Measurements from ENCODE around the gene DNAJB5.

The DNAJB5 gene

DNA sequence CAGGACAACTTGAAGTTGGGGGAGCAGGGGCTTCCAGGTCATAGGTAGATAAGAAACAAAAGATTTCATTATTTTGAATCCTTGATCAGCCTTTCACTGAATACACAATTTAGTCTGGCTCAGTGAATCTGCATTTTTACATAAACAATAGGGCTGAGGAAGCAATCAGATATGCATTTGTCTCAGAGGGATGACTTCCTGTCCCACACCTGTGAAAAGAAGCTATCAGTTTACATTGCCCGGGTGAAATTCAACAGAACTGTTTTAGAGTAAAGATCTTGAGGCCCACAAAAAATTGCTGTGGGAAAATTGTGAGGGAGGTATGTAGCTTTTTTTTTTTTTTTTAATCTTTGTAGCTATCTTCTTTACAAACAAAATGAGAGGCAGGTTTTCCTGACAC is 38.3 kb downstream of the DNAJB5 start:
- no peak overlapping the region for H3K9ac ChIP-seq (ENCODE audit: insufficient read length)
- H3K9me3 ChIP-seq (ENCODE audit: low read depth, low read length): no peaks in the 10 kb centered on the region
- no peak overlapping the region for H3K27ac ChIP-seq
- no peaks in the 10 kb centered on the region; the same call in 1 of the 2 replicates for H3K36me3 ChIP-seq (ENCODE audit: insufficient read depth, low read length)
- TF ChIP-seq EZH2 (IDR thresholded peaks at IDR 0.05) (no peak), POLR2AphosphoS5 (IDR thresholded peaks at IDR 0.05; ENCODE audit: borderline replicate concordance, low read depth, low read length) (no peak), FOXP2 (optimal IDR thresholded peaks at IDR 0.05; ENCODE audit: control extremely low read depth, extremely low read length, insufficient read depth) (no peak)
- no peak for DNase-seq (ENCODE audit: low read depth, low spot score)
- no peak overlapping the region for H3K4me3 ChIP-seq

DNA sequence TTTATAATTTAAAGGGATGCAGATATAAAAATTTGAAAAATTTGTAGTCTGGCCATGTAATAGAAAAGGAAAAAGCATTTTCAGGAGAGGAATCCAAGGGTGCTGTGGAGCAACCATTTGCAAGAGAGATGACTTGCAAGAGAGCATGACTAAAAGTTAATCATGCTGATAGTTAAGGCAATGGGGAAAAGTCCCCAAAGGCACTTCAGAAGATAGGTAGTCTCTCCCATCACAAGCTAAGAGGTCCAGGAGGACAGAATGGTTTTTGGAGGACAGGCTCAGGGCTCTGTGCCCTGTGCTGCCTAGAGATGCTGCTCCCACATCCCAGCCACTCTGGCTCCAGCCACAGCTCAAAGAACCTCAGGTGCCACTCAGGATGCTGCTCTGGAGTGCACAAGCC is 38.8 kb downstream of the DNAJB5 start:
- no peak for DNase-seq (ENCODE audit: low read depth, low spot score)
- Histone ChIP-seq H3K27ac (no peak overlapping the region), H3K9me3 (ENCODE audit: low read depth, low read length) (no peaks in the 10 kb centered on the region), H3K36me3 (ENCODE audit: insufficient read depth, low read length) (peaks cover 2% of the 10 kb centered on the region; the same call in 1 of the 2 replicates), H3K4me3 (no peak overlapping the region), H3K9ac (ENCODE audit: insufficient read length) (no peak overlapping the region)
- TF ChIP-seq POLR2AphosphoS5 (IDR thresholded peaks at IDR 0.05; ENCODE audit: borderline replicate concordance, low read depth, low read length): no peak
- TF ChIP-seq EZH2 (IDR thresholded peaks at IDR 0.05): no peak
- TF ChIP-seq FOXP2 (optimal IDR thresholded peaks at IDR 0.05; ENCODE audit: control extremely low read depth, extremely low read length, insufficient read depth): no peak

- TF ChIP-seq FOXP2 (optimal IDR thresholded peaks at IDR 0.05; ENCODE audit: control extremely low read depth, extremely low read length, insufficient read depth): no peak
- Histone ChIP-seq H3K9ac (ENCODE audit: insufficient read length) (no peak overlapping the region), H3K36me3 (ENCODE audit: insufficient read depth, low read length) (peaks cover 2% of the 10 kb centered on the region; the same call in 1 of the 2 replicates), H3K9me3 (ENCODE audit: low read depth, low read length) (no peaks in the 10 kb centered on the region), H3K4me3 (no peak overlapping the region), H3K27ac (no peak overlapping the region)
- DNase-seq (ENCODE audit: low read depth, low spot score): no peak
Measured at GRCh38 chr9:35029241-35029640, 39.7 kb downstream of the DNAJB5 start.

DNA sequence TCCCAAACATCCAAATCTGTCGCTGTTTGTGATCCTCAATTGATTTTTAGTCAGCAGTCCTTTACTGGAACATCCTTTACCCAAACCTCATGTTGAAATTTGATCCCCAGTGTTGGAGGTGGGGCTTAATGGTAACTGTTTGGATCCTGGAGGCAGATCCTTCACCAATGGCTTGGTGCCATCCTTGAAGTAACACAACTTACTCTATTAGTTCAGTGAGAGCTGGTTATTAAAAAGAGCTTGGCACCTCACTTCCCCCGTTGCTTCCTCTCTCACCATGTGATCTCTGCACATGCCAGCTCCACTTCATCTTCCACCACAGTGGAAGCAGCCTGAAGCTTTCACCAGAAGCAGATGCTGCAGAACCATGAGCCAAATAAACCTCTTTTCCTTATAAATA is 40.3 kb downstream of the DNAJB5 start:
- no peak overlapping the region for H3K4me3 ChIP-seq
- H3K36me3 ChIP-seq (ENCODE audit: insufficient read depth, low read length): peaks cover 2% of the 10 kb centered on the region; the same call in 1 of the 2 replicates
- DNase-seq (ENCODE audit: low read depth, low spot score): no peak
- no peak overlapping the region for H3K9ac ChIP-seq (ENCODE audit: insufficient read length)
- no peaks in the 10 kb centered on the region for H3K9me3 ChIP-seq (ENCODE audit: low read depth, low read length)
- TF ChIP-seq EZH2 (IDR thresholded peaks at IDR 0.05) (no peak), POLR2AphosphoS5 (IDR thresholded peaks at IDR 0.05; ENCODE audit: borderline replicate concordance, low read depth, low read length) (no peak), FOXP2 (optimal IDR thresholded peaks at IDR 0.05; ENCODE audit: control extremely low read depth, extremely low read length, insufficient read depth) (no peak)
- H3K27ac ChIP-seq: no peak overlapping the region

DNA sequence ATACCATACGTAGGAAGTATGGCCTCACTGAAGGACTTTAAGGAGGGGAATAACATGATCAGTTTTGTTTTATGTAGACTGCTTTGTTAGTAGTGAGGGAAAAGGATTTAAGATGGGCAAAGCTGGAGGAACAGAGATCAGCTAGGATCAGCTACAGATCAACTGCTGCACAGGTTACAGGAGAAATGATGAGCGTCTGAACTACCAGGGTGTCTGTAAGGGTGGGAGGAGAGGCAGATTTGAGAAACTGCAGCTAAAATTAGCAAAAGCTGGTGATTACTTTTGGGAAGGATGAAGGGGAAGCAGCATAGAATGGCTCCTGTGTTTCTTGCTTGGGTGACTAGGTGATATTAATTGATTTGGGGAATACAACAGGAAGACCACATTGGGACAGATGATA is 43.6 kb downstream of the DNAJB5 start:
- no peak for DNase-seq (ENCODE audit: low read depth, low spot score)
- H3K9ac ChIP-seq (ENCODE audit: insufficient read length): no peak overlapping the region
- H3K9me3 ChIP-seq (ENCODE audit: low read depth, low read length): no peaks in the 10 kb centered on the region
- H3K4me3 ChIP-seq: no peak overlapping the region
- peaks cover 2% of the 10 kb centered on the region; the same call in 1 of the 2 replicates for H3K36me3 ChIP-seq (ENCODE audit: insufficient read depth, low read length)
- H3K27ac ChIP-seq: no peak overlapping the region
- TF ChIP-seq POLR2AphosphoS5 (IDR thresholded peaks at IDR 0.05; ENCODE audit: borderline replicate concordance, low read depth, low read length) (no peak), FOXP2 (optimal IDR thresholded peaks at IDR 0.05; ENCODE audit: control extremely low read depth, extremely low read length, insufficient read depth) (no peak), EZH2 (IDR thresholded peaks at IDR 0.05) (no peak)

GRCh38 chr9:35035851-35036701 is 46.5 kb downstream of the DNAJB5 start:
- Histone ChIP-seq H3K9me3 (ENCODE audit: low read depth, low read length) (no peaks in the 10 kb centered on the region), H3K27ac (no peak overlapping the region), H3K36me3 (ENCODE audit: insufficient read depth, low read length) (peaks cover 2% of the 10 kb centered on the region; the same call in 1 of the 2 replicates), H3K4me3 (no peak overlapping the region), H3K9ac (ENCODE audit: insufficient read length) (no peak overlapping the region)
- DNase-seq (ENCODE audit: low read depth, low spot score): no peak
- TF ChIP-seq EZH2 (IDR thresholded peaks at IDR 0.05) (no peak), POLR2AphosphoS5 (IDR thresholded peaks at IDR 0.05; ENCODE audit: borderline replicate concordance, low read depth, low read length) (no peak), FOXP2 (optimal IDR thresholded peaks at IDR 0.05; ENCODE audit: control extremely low read depth, extremely low read length, insufficient read depth) (no peak)

DNA sequence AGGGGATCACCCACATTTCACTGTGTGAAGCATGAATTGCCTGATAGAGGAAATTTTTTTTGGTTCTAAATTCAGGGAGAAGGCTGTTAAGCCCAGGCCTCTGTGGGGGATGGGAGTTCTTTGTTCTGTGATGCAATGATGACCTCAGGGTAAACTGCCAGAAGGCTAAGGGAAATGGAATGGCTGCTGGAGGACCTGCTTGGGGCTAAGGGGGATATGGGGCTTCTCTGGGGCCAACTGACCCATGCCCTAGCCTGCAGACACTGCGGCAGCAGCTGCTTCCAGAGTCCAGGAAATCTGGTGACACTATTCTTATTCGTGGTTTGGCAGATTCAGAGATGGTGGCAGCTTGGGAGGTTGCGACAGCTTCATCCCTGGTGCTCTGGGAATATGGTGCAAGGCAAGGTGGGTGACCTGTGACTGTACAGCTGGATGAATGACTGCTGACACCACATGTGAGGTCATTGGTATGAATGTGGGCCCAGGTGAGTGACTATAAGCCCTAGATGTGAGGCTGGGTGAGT is 52.6 kb downstream of the DNAJB5 start:
- no peaks in the 10 kb centered on the region for H3K36me3 ChIP-seq (ENCODE audit: insufficient read depth, low read length)
- H3K27ac ChIP-seq: no peak overlapping the region
- no peak overlapping the region for H3K9ac ChIP-seq (ENCODE audit: insufficient read length)
- DNase-seq (ENCODE audit: low read depth, low spot score): no peak
- no peaks in the 10 kb centered on the region for H3K9me3 ChIP-seq (ENCODE audit: low read depth, low read length)
- TF ChIP-seq POLR2AphosphoS5 (IDR thresholded peaks at IDR 0.05; ENCODE audit: borderline replicate concordance, low read depth, low read length): no peak
- TF ChIP-seq EZH2 (IDR thresholded peaks at IDR 0.05): no peak
- no peak for TF ChIP-seq FOXP2 (optimal IDR thresholded peaks at IDR 0.05; ENCODE audit: control extremely low read depth, extremely low read length, insufficient read depth)
- H3K4me3 ChIP-seq: no peak overlapping the region

DNA sequence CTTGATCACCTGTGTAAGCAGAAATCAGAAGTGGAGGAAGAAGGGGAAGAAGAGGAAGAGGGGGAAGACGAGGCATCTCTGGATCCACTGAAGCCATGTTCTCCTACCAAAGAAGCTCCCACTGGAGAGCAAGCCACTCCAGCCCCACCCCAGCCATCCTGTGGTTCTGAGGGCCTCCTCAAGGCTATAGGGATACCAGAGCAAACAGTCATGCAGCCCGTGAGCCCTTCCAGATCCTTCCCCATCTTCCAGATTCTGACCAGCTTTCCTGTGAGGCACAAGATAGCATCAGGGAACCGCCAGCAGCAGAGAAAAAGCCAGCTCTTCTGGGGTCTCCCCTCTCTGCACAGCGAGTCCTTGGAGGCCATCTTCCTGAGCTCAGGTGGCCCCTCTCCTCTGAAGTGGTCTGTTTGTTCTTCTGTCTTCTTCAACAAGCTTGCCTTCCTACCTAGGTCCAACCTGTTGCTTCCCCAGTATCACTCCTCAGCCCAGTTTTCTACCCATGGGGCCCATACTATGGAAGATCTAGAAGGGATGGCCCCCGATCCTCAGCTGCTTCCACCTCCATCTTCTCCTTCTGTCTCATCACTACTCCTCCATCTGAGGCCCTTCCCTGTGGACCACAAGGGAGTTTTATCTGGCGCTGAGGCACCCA is 53.5 kb downstream of the DNAJB5 start:
- H3K36me3 ChIP-seq (ENCODE audit: insufficient read depth, low read length): no peaks in the 10 kb centered on the region
- DNase-seq (ENCODE audit: low read depth, low spot score): no peak
- TF ChIP-seq FOXP2 (optimal IDR thresholded peaks at IDR 0.05; ENCODE audit: control extremely low read depth, extremely low read length, insufficient read depth) (no peak), EZH2 (IDR thresholded peaks at IDR 0.05) (no peak), POLR2AphosphoS5 (IDR thresholded peaks at IDR 0.05; ENCODE audit: borderline replicate concordance, low read depth, low read length) (no peak)
- no peaks in the 10 kb centered on the region for H3K9me3 ChIP-seq (ENCODE audit: low read depth, low read length)
- H3K4me3 ChIP-seq: no peak overlapping the region
- no peak overlapping the region for H3K27ac ChIP-seq
- H3K9ac ChIP-seq (ENCODE audit: insufficient read length): no peak overlapping the region
